GM21360 (cell line): ENCODE data around the gene FAM229B.
"Not testable (repeated sequence)": the region's sequence is repeated elsewhere in the genome, so short reads cannot be mapped to it uniquely, and the experiment has no call there.

Experiments
- ATAC-seq: cut with Tn5 transposase; IDR thresholded peaks from one replicate; pipeline ENCODE4 v1.9.1; 2021; ENCODE audit warnings: mild to moderate bottlenecking, moderate library complexity; ENCODE audit not compliant: unreplicated experiment

The FAM229B gene

DNA sequence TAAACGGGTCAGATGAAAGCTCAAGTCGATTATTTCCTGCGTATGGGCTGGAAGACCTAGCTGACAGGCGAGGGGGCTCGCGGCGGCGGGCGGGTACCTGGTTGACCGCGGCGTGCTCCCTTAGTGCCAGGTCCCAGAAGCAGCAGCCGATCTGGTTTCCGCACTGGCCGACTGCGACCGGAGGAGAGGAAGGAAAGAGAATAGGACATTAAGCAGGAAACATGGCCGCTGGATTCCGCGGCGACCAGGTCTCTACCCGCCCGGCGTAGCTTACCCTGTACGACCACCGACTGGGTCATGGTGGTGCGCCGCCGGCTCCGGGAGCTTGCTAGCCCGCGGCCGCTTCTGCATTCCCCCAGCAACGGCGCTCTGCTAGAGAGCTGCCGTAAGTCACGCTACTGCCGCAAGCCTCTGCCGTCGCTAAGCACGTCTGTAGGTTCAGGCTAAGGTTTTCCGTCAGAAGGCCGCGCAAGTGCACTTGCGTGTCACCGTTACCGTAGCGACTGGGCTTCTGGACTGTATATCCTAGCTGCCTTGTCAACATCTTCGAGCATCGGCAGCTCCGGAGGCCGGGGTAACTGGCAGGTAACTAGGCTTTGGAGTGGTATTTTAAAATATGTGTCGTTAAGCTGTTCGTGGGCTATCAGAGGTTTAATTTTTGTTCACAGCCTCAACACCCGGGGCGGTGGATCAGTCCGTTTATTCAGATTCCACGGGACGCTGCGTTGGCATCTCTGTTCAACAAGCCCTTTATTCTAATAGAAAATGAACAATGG is at the start of gene FAM229B, which contains the start of gene TUBE1:
Gene FAM229B, plus strand, starts transcription at position 456 of the 776 bp plus-strand sequence. CDS start 11,693 bp downstream, outside the sequence.
Gene TUBE1, minus strand, starts transcription at position 347 of the 776 bp plus-strand sequence. Its CDS starts 48 bp downstream, at position 299.
- ATAC-seq, result peak; percentile 98

- ATAC-seq, result no peak
Observed at GRCh38 chr6:112037783-112038216, 49.6 kb upstream of the FAM229B start.

GRCh38 chr6:112038268-112038667 is 49.1 kb upstream of the FAM229B start:
- no peak for ATAC-seq

DNA sequence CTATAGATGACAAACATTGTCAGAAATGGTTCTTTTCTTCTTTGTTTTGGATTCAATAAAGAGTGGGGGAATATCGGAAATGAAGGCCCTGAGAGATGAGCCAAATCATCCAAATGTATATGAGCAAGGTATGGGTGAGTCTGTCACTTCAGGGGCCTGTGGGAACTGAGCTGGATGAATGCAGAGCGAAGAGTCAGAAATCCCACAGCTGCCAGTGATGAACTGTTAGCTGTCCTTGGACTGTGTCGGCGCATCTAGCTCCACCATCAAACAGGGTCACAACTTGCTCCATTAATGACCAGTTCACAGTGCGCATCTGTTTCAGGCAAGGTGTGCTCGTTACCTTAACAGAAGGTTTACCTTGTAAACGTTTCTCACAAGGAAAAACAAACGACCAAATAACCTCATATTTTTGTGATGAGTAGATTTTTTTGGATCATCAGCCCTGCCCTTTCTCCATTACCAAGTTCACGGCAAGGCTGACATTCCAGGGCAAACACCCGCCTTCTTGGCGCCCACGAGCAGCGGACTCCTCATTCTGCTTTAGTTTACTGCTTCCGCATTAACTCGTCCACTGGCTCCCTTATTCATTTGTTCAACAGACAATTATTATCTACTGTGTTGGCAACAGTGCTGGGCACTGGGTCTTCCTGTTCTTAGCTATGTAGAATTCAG is 48.5 kb upstream of the FAM229B start:
- ATAC-seq, result no peak

DNA sequence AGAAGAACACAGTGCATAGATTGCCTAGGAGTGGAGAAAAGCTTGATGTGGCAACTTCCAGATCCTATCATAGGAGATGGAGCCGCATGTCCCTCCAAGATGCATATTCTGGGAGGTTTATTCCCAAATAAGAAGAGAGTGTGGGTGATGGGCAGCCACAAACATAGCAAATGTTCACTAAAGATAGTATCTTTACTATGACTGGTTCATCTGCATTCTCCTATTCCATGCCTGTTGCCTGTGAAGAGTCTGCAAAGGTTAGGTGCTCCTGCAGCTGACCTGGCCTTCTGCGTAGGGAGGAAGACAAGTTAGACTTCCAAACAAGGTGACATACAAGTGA is 48.0 kb upstream of the FAM229B start:
- ATAC-seq, result no peak

DNA sequence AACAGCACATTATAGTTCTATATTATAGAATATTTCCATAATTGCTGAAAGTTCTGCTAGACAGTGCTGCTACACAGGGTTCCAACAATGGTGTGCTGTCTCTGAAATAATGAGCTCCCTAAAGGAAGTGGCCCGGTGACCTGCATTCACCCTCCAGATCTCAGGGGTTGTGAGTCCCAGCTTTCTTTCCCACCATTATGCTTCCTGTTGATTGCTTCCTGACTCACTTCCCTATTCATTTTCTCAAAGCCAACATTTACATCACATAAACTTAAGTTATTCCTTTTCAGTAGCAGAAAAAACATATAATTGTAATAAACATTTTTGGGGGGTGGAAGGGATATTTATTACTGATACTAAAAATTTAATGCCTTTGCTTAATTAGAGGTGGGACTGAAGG is 46.4 kb upstream of the FAM229B start:
- no peak for ATAC-seq

- ATAC-seq, result no peak
Observed at GRCh38 chr6:112041535-112041934, 45.9 kb upstream of the FAM229B start.

- peak; percentile 93 for ATAC-seq
Observed at GRCh38 chr6:112043032-112044007, 44.1 kb upstream of the FAM229B start.

DNA sequence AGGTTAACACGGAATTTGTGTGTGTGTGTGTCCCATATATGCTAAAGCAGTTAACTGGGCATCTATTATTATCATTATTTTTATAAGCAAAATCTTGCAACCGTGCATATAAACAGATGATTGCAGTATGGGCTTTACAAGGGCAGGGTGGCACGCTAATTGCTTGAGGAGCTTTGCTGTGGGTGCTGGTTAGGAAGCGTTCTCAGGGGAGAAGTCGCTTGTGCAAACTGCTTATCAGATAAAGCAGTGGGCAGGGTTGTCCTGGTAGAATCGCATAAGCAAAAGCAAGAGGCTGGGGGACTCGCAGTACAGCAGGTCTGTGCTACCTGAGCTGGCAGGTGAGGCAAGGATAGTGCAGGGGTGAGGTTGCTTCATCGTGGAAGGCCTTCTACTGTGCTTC is 43.2 kb upstream of the FAM229B start:
- ATAC-seq, result no peak

DNA sequence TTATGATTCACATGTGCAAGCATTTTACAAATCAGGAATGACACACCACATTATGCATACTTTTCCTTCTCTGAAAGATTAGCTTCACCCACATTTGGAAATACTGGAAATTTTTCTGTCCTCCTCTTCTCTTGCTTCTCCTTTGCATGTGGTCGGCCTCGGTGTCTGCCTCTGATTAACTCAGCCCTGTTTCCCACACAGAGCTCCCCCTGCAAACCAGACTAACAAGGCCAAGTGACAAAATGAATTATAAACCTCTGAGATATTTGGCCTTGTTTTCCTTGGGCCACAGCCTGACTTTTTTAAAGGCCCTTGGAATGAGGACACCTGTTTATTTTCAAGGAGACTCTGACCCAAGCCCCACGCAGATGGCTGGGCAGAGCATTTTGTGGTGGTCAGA is 42.5 kb upstream of the FAM229B start:
- no peak for ATAC-seq

DNA sequence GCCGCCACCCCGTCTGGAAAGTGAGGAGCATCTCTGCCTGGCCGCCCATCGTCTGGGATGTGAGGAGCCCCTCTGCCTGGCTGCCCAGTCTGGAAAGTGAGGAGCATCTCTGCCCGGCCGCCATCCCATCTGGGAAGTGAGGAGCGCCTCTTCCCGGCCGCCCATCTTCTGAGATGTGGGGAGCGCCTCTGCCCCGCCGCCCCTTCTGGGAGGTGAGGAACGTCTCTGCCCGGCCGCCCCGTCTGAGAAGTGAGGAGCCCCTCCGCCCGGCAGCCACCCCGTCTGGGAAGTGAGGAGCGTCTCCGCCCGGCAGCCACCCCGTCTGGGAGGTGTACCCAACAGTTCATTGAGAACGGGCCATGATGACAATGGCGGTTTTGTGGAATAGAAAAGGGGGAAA is 39.9 kb upstream of the FAM229B start:
- not testable (repeated sequence) for ATAC-seq

DNA sequence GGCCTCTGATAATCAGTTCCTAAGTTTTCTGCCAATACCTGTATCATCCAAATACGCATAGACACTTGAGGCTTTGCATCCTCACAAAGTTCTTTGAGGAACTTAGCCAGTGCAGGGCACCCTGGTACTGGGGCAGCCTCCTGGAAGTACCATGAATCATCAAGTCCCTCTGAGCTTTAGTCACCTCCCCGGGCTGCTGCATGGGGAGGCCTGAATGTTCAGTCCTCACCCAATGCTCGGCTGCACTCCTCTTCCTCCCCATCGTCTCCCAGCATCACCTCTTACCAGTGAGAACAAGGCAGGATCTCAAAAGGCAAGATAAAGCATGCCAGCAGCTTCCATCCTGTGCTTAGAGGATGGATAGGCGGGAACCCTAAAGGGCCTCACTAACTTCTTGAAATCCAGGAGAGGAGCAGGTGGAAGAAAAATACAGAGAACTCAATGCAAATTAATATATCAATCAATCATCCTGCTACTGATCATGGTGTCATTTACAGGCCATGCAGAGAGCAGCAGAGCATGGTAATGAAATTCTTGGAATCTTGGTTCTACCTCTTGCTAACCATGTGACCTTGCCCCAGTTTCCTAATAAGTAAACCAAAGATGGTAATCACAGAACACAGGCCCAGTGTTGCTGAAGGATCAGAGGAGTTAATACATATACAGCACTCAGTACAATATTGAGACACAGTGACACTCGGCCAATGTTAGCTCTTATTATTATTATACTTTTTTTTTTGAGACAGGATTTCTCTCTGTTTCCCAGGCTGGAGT is 38.2 kb upstream of the FAM229B start:
- ATAC-seq, result no peak

GRCh38 chr6:112049996-112050395 is 37.4 kb upstream of the FAM229B start:
- ATAC-seq, result no peak

- ATAC-seq, result no peak
Observed at GRCh38 chr6:112050429-112050828, 37.0 kb upstream of the FAM229B start.

DNA sequence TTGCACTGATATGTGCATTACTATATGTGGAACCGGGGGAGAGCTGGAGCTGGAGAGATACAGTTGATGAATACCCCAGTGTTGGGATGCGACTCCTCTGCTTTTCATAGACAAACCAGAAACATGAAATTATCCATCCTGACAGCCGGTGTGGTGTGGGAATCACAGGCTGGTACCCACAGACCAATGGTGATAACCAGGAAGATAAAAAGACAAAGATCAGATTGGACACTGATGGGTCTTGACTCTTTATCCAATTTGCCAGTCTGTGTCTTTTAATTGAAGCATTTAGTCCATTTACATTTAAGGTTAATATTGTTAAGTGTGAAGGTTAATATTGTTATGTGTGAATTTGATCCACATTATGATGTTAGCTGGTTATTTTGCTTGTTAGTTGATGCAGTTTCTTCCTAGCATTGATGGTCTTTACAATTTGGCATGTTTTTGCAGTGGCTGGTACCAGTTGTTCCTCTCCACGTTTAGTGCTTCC is 36.1 kb upstream of the FAM229B start:
- not testable (repeated sequence) for ATAC-seq

DNA sequence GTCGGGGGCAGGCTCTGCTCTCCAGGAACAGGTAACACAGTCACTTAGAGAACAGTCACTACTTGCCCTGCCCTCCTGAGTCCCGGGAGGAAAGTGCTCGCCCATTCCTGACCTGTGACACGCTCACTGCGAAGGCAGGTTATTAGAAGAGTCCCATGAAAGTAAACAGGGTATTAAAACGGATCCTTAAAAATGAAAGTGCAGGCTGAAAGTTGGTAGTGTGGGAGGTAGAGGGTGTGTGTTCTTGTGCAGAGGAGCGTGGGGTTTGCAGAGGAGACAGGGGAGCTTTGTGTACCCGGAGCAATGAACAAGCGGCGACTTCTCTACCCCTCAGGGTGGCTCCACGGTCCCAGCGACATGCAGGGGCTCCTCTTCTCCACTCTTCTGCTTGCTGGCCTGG is 33.4 kb upstream of the FAM229B start, which contains the start of gene CCN6:
Gene CCN6, plus strand, starts transcription at position 104 of the 400 bp plus-strand sequence. Its CDS starts 254 bp downstream, at position 358.
- no peak for ATAC-seq

DNA sequence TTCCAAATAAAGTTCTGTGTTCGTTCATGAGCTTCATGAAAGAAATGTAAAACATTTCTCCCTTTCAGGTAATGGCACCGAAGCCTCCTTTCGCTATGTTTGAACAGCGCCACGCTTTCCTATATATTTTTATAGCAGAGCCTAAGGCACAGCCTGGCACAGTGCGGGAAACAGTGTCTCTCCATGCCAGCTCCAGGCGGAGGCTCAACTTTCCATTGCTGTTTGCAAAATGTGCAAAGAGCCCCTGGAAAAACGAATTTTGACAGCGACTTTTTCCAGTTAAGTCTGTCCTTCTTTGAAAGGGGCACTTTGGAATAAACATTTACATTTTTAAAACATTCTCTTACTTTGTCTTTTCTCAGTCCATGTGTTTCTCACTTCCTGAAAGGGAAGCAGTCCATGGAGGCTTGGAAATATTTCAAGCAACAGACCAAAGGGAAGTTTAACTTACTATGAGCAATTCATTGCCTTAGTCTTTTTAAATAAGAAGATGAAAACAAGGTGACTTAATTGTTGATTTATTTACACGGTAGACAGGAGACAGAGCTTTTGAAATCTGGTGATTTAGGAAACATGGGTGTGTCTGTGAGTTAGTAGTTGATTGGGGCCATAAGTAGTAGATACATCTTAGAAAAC is 32.7 kb upstream of the FAM229B start:
- no peak for ATAC-seq

GRCh38 chr6:112058243-112059032 is 29.0 kb upstream of the FAM229B start:
- no peak for ATAC-seq

DNA sequence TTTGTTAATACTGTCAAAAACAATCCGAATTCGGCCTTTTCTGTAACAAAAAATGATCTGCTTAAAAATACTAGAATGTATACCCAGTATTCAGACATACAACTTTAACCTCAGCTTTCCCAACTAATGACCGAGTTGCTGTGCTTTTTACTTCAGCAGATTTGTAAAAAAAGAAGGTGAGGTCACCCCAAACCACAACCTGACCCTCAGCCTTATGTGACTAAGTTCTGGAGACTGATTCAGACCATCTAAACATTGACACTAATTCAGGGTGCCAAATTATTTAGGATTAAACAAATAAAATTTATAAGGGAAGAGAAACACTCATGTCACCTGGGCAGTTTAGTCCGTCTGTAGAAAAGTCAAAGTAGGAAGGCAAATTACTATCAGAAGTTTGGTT is 25.8 kb upstream of the FAM229B start:
- no peak for ATAC-seq
